ENCODE measurements around the gene DIPK1C. TPM values are rescaled to one million over a fixed set of nuclear protein-coding genes. Genes with fewer than 3 reads are reported as not detected.

The DIPK1C gene
- total and polyA plus RNA-seq, 4 donors, result 0.36 TPM; not detected in 3

DNA sequence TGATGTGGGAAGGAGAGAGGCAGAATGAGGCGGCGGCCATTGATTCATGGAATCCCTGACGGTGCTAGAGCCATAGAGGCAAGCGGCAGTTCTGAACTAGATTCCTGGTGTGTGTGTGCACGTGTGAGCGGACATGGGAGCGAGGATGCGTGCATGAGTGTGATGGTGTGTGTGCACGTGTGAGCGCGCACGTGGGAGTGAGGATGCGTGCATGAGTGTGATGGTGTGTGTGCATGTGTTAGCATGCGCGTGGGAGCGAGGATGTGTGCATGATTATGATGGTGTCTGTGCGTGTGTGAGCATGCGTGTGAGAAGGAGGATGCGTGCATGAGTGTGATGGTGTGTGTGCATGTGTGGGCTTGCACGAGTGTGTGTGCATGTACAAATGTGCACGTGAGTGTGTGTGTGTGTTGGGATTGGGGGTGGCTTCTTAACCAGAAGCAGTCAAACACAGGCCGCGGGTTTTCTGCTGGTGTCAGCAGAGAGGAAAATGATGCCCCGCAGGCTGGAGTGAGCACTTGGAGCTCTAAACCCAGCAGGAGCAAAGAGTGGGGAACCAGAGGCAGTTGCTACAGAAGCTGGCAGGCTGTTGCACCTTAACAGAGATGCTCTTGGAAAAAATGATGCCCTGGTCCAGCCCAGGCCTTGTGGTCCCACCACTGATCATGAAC is 29.5 kb downstream of the DIPK1C start:
- Histone ChIP-seq H3K4me3 (ENCODE audit: low read length in 2 of 2) (no peak overlapping the region), H3K36me3 (ENCODE audit: control insufficient read depth in 1 of 2, insufficient read depth in 2 of 2, low read length in 1 of 2) (no peaks in the 10 kb centered on the region), H3K27ac (ENCODE audit: low read depth in 1 of 2, low read length in 2 of 2) (no peak overlapping the region), H3K27me3 (ENCODE audit: control insufficient read depth in 1 of 2, insufficient read depth in 2 of 2, low read length in 1 of 2) (no peaks in the 10 kb centered on the region), H3K9me3 (ENCODE audit: control insufficient read depth, low read length) (no peaks in the 10 kb centered on the region), H3K4me1 (ENCODE audit: control insufficient read depth in 1 of 2, insufficient read depth in 2 of 2, low read length in 2 of 2) (no peaks in the 10 kb centered on the region)
- ATAC-seq (ENCODE audit: low FRiP score) (no peak), DNase-seq (no peak)
- 95 to 96% methylated on average over 24 of the region's 24 CpGs for WGBS, 2 donors
- intact Hi-C loops (cut with DNase I), result no loop called here

DNA sequence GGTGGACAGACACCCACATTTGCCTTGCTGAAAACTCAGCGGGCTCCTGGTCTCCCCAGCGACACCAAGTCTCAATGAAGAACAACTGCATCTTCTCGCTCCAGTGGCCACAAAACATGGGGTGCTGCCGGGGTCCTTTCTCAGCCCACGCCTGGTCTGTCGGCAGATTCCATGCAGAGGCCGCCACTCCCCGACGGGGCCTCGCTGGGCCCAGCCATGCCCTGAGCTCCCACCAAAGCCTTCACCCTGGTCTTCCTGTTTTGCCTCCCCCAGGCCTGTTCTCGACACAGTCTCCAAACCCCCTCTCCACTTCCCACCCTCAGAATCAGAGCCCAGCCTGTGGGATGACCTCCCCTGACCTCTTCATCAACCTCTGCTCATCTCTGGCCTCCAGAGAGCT is 31.2 kb downstream of the DIPK1C start:
- Histone ChIP-seq H3K27ac (ENCODE audit: low read depth in 1 of 2, low read length in 2 of 2) (no peak overlapping the region), H3K4me3 (ENCODE audit: low read length in 2 of 2) (no peak overlapping the region), H3K9me3 (ENCODE audit: control insufficient read depth, low read length) (no peaks in the 10 kb centered on the region), H3K36me3 (ENCODE audit: control insufficient read depth in 1 of 2, insufficient read depth in 2 of 2, low read length in 1 of 2) (no peaks in the 10 kb centered on the region), H3K27me3 (ENCODE audit: control insufficient read depth in 1 of 2, insufficient read depth in 2 of 2, low read length in 1 of 2) (no peaks in the 10 kb centered on the region), H3K4me1 (ENCODE audit: control insufficient read depth in 1 of 2, insufficient read depth in 2 of 2, low read length in 2 of 2) (no peaks in the 10 kb centered on the region)
- ATAC-seq (ENCODE audit: low FRiP score) (no peak), DNase-seq (no peak)
- intact Hi-C loops (cut with DNase I), result no loop called here
- 97% methylated on average over 11 of the region's 11 CpGs for WGBS, 2 donors

DNA sequence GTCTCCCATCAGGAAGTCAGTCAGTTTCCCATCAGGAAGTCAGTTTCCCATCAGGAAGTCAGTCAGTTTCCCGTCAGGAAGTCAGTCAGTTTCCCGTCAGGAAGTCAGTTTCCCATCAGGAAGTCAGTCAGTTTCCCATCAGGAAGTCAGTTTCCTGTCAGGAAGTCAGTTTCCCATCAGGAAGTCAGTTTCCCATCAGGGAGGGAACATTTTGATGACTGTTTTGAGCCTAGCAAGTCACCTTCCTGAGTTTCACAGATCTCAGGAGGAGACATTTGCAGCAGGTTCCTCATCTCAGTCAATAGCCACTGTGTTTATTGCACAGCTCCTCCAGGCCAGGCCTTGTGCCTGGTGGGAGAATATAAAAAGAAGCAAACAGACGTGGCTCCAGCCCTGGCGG is 31.9 kb downstream of the DIPK1C start:
- intact Hi-C loops (cut with DNase I), result no loop called here
- H3K4me1 ChIP-seq (ENCODE audit: control insufficient read depth in 1 of 2, insufficient read depth in 2 of 2, low read length in 2 of 2), result no peaks in the 10 kb centered on the region
- no peaks in the 10 kb centered on the region for H3K9me3 ChIP-seq (ENCODE audit: control insufficient read depth, low read length)
- DNase-seq (no peak), ATAC-seq (ENCODE audit: low FRiP score) (no peak)
- WGBS, 2 donors, result 87 to 92% methylated on average over 4 of the region's 4 CpGs
- H3K36me3 ChIP-seq (ENCODE audit: control insufficient read depth in 1 of 2, insufficient read depth in 2 of 2, low read length in 1 of 2), result no peaks in the 10 kb centered on the region
- H3K27ac ChIP-seq (ENCODE audit: low read depth in 1 of 2, low read length in 2 of 2), result no peak overlapping the region
- H3K4me3 ChIP-seq (ENCODE audit: low read length in 2 of 2), result no peak overlapping the region
- no peaks in the 10 kb centered on the region for H3K27me3 ChIP-seq (ENCODE audit: control insufficient read depth in 1 of 2, insufficient read depth in 2 of 2, low read length in 1 of 2)

DNA sequence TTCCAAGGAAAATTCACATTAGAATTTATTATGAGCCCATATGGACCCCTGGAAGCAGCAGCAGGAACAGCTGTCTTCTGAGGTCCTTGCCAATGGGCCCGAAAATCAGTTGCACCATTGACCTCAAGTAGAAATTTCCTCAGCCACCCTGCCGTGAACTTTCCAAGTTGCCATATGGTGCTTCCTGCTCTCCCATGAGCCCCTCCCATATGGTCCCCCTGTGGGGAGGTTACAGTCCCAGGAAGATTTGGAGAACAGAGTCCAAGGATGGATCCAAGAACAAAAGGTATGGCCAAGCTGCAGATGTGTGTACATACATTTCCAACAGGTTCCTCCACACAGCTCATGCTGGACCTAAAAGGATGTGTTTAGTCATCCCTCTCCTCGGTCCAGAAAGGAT is 34.6 kb downstream of the DIPK1C start:
- no peaks in the 10 kb centered on the region for H3K9me3 ChIP-seq (ENCODE audit: control insufficient read depth, low read length)
- no peak overlapping the region for H3K4me3 ChIP-seq (ENCODE audit: low read length in 2 of 2)
- H3K36me3 ChIP-seq (ENCODE audit: control insufficient read depth in 1 of 2, insufficient read depth in 2 of 2, low read length in 1 of 2), result no peaks in the 10 kb centered on the region
- no peak for ATAC-seq (ENCODE audit: low FRiP score)
- H3K27ac ChIP-seq (ENCODE audit: low read depth in 1 of 2, low read length in 2 of 2), result no peak overlapping the region
- intact Hi-C loops (cut with DNase I), result no loop called here
- no peaks in the 10 kb centered on the region for H3K4me1 ChIP-seq (ENCODE audit: control insufficient read depth in 1 of 2, insufficient read depth in 2 of 2, low read length in 2 of 2)
- no peak for DNase-seq
- WGBS, 2 donors, result 91 to 92% methylated on average over 3 of the region's 3 CpGs
- no peaks in the 10 kb centered on the region for H3K27me3 ChIP-seq (ENCODE audit: control insufficient read depth in 1 of 2, insufficient read depth in 2 of 2, low read length in 1 of 2)

DNA sequence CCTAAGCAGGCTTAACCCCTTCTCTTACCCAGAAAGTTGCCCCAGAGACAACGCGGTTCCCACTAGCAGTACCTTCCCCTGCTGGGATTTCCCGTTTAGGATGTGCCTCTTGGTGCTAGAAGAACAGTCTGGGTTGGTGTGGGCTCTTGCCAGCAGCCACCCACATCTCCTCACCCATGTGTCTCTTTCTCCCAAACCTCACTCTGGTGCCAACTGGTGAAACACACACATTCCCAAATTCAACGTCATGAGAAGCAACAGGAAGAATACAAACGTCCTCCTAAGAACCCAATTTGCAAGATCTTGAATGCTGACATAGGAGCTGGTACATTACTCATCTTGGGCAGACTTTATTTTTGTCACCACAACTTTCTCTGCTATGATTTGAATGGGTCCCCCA is 36.2 kb downstream of the DIPK1C start:
- no peaks in the 10 kb centered on the region for H3K4me1 ChIP-seq (ENCODE audit: control insufficient read depth in 1 of 2, insufficient read depth in 2 of 2, low read length in 2 of 2)
- H3K27ac ChIP-seq (ENCODE audit: low read depth in 1 of 2, low read length in 2 of 2), result no peak overlapping the region
- WGBS, 2 donors, result 58% methylated on average over 5 of the region's 5 CpGs
- no peaks in the 10 kb centered on the region for H3K9me3 ChIP-seq (ENCODE audit: control insufficient read depth, low read length)
- intact Hi-C loops (cut with DNase I), result no loop called here
- H3K36me3 ChIP-seq (ENCODE audit: control insufficient read depth in 1 of 2, insufficient read depth in 2 of 2, low read length in 1 of 2), result no peaks in the 10 kb centered on the region
- ATAC-seq (ENCODE audit: low FRiP score) (no peak), DNase-seq (no peak)
- H3K27me3 ChIP-seq (ENCODE audit: control insufficient read depth in 1 of 2, insufficient read depth in 2 of 2, low read length in 1 of 2), result no peaks in the 10 kb centered on the region
- H3K4me3 ChIP-seq (ENCODE audit: low read length in 2 of 2), result no peak overlapping the region

DNA sequence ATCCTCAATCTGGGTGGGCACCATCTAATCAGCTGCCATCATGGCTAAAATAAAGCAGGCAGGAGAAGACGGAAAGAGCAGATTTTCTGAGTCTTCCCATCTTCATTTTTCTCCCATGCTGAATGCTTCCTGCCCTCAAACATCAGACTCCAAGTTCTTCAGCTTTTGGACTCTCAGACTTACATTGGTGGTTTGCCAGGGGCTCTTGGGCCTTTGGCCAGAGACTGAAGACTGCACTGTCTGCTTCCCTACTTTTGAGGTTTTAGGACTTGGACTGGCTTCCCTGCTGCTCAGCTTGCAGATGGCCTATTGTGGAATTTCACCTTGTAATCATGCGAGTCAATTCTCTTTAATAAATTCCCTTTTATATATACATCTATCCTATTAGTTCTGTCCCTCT is 36.6 kb downstream of the DIPK1C start:
- Histone ChIP-seq H3K9me3 (ENCODE audit: control insufficient read depth, low read length) (no peaks in the 10 kb centered on the region), H3K4me1 (ENCODE audit: control insufficient read depth in 1 of 2, insufficient read depth in 2 of 2, low read length in 2 of 2) (no peaks in the 10 kb centered on the region), H3K4me3 (ENCODE audit: low read length in 2 of 2) (no peak overlapping the region), H3K27me3 (ENCODE audit: control insufficient read depth in 1 of 2, insufficient read depth in 2 of 2, low read length in 1 of 2) (no peaks in the 10 kb centered on the region), H3K36me3 (ENCODE audit: control insufficient read depth in 1 of 2, insufficient read depth in 2 of 2, low read length in 1 of 2) (no peaks in the 10 kb centered on the region), H3K27ac (ENCODE audit: low read depth in 1 of 2, low read length in 2 of 2) (no peak overlapping the region)
- 62 to 64% methylated on average over 2 of the region's 2 CpGs for WGBS, 2 donors
- intact Hi-C loops (cut with DNase I), result no loop called here
- DNase-seq (no peak), ATAC-seq (ENCODE audit: low FRiP score) (no peak)

DNA sequence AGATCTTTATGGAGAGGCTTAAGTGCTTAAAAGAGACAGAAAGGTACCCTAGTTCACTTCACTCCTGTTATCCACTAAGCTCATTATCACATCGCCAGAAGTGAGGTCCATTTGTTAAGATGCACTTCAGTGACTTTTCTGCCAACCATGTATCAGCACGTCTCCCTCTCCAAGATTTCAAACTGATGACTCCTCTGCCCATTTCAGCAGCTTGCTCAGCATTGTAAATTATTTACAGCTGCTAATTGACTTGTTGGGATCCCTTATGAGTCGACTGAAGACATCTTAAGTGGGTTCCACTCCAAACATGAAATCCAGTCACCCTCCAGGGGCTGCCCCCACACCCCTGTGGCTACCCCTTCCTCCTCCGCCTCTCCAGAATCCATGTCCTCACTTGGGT is 37.3 kb downstream of the DIPK1C start:
- Histone ChIP-seq H3K4me3 (ENCODE audit: low read length in 2 of 2) (no peak overlapping the region), H3K27me3 (ENCODE audit: control insufficient read depth in 1 of 2, insufficient read depth in 2 of 2, low read length in 1 of 2) (no peaks in the 10 kb centered on the region), H3K9me3 (ENCODE audit: control insufficient read depth, low read length) (no peaks in the 10 kb centered on the region), H3K4me1 (ENCODE audit: control insufficient read depth in 1 of 2, insufficient read depth in 2 of 2, low read length in 2 of 2) (no peaks in the 10 kb centered on the region), H3K27ac (ENCODE audit: low read depth in 1 of 2, low read length in 2 of 2) (no peak overlapping the region), H3K36me3 (ENCODE audit: control insufficient read depth in 1 of 2, insufficient read depth in 2 of 2, low read length in 1 of 2) (no peaks in the 10 kb centered on the region)
- DNase-seq (no peak), ATAC-seq (ENCODE audit: low FRiP score) (no peak)
- WGBS, 2 donors, result 93 to 96% methylated on average over 4 of the region's 4 CpGs
- intact Hi-C loops (cut with DNase I), result no loop called here

DNA sequence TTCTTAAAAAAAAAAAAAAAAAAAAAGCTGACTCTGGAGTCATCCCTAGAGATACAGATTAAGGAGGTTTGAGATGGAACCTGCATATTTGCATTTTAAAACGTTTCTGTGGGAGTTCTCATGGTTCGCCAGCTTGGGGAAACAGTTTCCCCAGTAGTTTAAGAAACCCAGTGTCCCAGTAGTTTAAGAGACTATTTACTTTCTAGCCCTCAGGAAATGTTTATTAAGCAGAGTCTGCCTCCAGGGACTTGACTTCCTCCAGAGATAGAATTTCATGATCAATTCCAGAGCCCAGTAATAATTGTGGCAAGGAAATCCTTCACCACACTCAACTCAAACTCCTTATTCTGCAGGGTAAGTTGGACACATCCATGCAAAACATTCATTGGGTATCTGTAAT is 39.1 kb downstream of the DIPK1C start:
- H3K27ac ChIP-seq (ENCODE audit: low read depth in 1 of 2, low read length in 2 of 2), result no peak overlapping the region
- no peaks in the 10 kb centered on the region for H3K9me3 ChIP-seq (ENCODE audit: control insufficient read depth, low read length)
- 51 to 82% methylated on average over 2 of the region's 2 CpGs for WGBS, 2 donors
- no peaks in the 10 kb centered on the region for H3K36me3 ChIP-seq (ENCODE audit: control insufficient read depth in 1 of 2, insufficient read depth in 2 of 2, low read length in 1 of 2)
- intact Hi-C loops (cut with DNase I), result no loop called here
- no peaks in the 10 kb centered on the region for H3K4me1 ChIP-seq (ENCODE audit: control insufficient read depth in 1 of 2, insufficient read depth in 2 of 2, low read length in 2 of 2)
- DNase-seq (no peak), ATAC-seq (ENCODE audit: low FRiP score) (no peak)
- no peak overlapping the region for H3K4me3 ChIP-seq (ENCODE audit: low read length in 2 of 2)
- H3K27me3 ChIP-seq (ENCODE audit: control insufficient read depth in 1 of 2, insufficient read depth in 2 of 2, low read length in 1 of 2), result no peaks in the 10 kb centered on the region

DNA sequence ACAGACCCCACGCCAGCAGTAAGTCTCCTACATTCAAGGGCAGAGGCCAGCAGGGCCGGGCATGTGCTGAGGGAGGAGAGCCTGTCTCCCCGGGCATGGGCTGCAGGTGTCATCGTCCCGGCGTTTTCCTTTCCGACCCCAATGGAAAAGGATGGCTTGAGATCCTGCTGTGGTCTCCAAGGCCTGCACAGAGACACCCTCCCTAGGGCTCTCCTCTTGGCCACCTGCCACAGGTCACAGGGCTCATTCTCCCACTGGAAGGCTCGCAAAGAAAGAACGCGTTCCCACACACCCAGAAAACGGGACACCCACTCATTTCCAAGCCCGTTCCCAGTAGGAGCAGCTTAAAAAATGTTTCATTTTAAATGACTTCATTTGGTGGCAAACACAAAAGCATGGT is 41.0 kb downstream of the DIPK1C start:
- peak in 1 of 2 donors; percentile 65 for DNase-seq
- no peaks in the 10 kb centered on the region for H3K27me3 ChIP-seq (ENCODE audit: control insufficient read depth in 1 of 2, insufficient read depth in 2 of 2, low read length in 1 of 2)
- no peak overlapping the region for H3K4me3 ChIP-seq (ENCODE audit: low read length in 2 of 2)
- WGBS, 2 donors, result 87 to 88% methylated on average over 12 of the region's 12 CpGs
- H3K27ac ChIP-seq (ENCODE audit: low read depth in 1 of 2, low read length in 2 of 2), result no peak overlapping the region
- intact Hi-C loops (cut with DNase I), result no loop called here
- ATAC-seq (ENCODE audit: low FRiP score), result no peak
- H3K4me1 ChIP-seq (ENCODE audit: control insufficient read depth in 1 of 2, insufficient read depth in 2 of 2, low read length in 2 of 2), result no peaks in the 10 kb centered on the region
- no peaks in the 10 kb centered on the region for H3K9me3 ChIP-seq (ENCODE audit: control insufficient read depth, low read length)
- H3K36me3 ChIP-seq (ENCODE audit: control insufficient read depth in 1 of 2, insufficient read depth in 2 of 2, low read length in 1 of 2), result no peaks in the 10 kb centered on the region

Measured in aorta (tissue), 5 donors.